Neural cell (in vitro differentiated cells): ENCODE results near the gene MYO18A. TPM values are rescaled to one million over a fixed set of nuclear protein-coding genes. Genes with fewer than 3 reads are reported as not detected.

Experiments
- H2AFZ ChIP-seq: fragments of 200-600, 300-800 bp; sonication (generic), shearing (Covaris generic); 2 replicates; pipeline ENCODE4 v1.6.0; 2014; ENCODE audit warnings: low read depth, mild to moderate bottlenecking, antibody characterized with exemption, low read length, moderate library complexity
- H3F3A ChIP-seq: fragments of 200-600 bp; shearing (Covaris generic); 2 replicates; pipeline ENCODE4 v1.6.1; 2016; ENCODE audit warnings: mild to moderate bottlenecking, moderate library complexity, mixed read lengths, antibody characterized with exemption, low read length; ENCODE audit not compliant: insufficient read depth, poor library complexity, severe bottlenecking
- H3K27ac ChIP-seq: fragments of 200-600, 300-800 bp; sonication (generic), shearing (Covaris generic); 2 replicates; pipeline ENCODE4 v1.5.1; 2014; ENCODE audit warnings: mild to moderate bottlenecking, low read length, moderate library complexity
- H3K27me3 ChIP-seq: fragments of 300-800, 200-600 bp; sonication (generic), shearing (Covaris generic); 2 replicates; pipeline ENCODE4 v1.6.0; 2014; ENCODE audit warnings: mild to moderate bottlenecking, low read depth, low read length, moderate library complexity; ENCODE audit not compliant: insufficient read depth
- H3K36me3 ChIP-seq: fragments of 300-800, 200-600 bp; sonication (generic), shearing (Covaris generic); 2 replicates; pipeline ENCODE4 v1.5.1; 2014; ENCODE audit warnings: mild to moderate bottlenecking, antibody characterized with exemption, low read length, moderate library complexity; ENCODE audit not compliant: insufficient read depth
- H3K4me2 ChIP-seq: fragments of 300-800, 200-600 bp; sonication (generic), shearing (Covaris generic); 2 replicates; pipeline ENCODE4 v1.6.0; 2014; ENCODE audit warnings: mild to moderate bottlenecking, low read length
- H3K4me3 ChIP-seq: fragments of 300-800, 200-600 bp; sonication (generic), shearing (Covaris generic); 2 replicates; pipeline ENCODE4 v1.5.1; 2014; ENCODE audit warnings: mild to moderate bottlenecking, low read length, moderate library complexity
- H3K79me2 ChIP-seq: fragments of 200-600 bp; shearing (Covaris generic); replicated peaks from 2 replicates; pipeline ENCODE4 v1.6.0; 2014; ENCODE audit warnings: mild to moderate bottlenecking, low read length, moderate library complexity; ENCODE audit not compliant: insufficient read depth
- H3K9ac ChIP-seq: fragments of 300-800, 200-600 bp; sonication (generic), shearing (Covaris generic); 2 replicates; pipeline ENCODE4 v1.6.1; 2016; ENCODE audit warnings: mild to moderate bottlenecking, low read length, mixed read lengths
- H3K9me2 ChIP-seq: fragments of 200-600 bp; shearing (Covaris generic); 2 replicates; pipeline ENCODE4 v1.6.1; 2016; ENCODE audit warnings: mild to moderate bottlenecking, low read length, mixed read lengths; ENCODE audit not compliant: insufficient read depth
- H3K9me3 ChIP-seq: fragments of 200-600, 300-800 bp; sonication (generic), shearing (Covaris generic); 2 replicates; pipeline ENCODE4 v1.6.1; 2016; ENCODE audit warnings: mild to moderate bottlenecking, mixed run types, low read length, moderate library complexity, mixed read lengths
- H4K20me1 ChIP-seq: fragments of 200-600 bp; shearing (Covaris generic); 2 replicates; pipeline ENCODE4 v1.6.1; 2016; ENCODE audit warnings: mild to moderate bottlenecking, mixed run types; ENCODE audit not compliant: insufficient read depth
- CTCF ChIP-seq: fragments of 450-650 bp; IDR thresholded peaks from 2 replicates; pipeline ENCODE4 v1.5.1; 2014; ENCODE audit warnings: antibody characterized with exemption, mild to moderate bottlenecking, moderate library complexity; ENCODE audit not compliant: poor library complexity, severe bottlenecking
- EP300 ChIP-seq: fragments of 450-650 bp; conservative IDR thresholded peaks from 2 replicates; pipeline ENCODE4 v1.6.1; 2014; ENCODE audit warnings: antibody characterized with exemption, mild to moderate bottlenecking, moderate library complexity; ENCODE audit not compliant: poor library complexity, severe bottlenecking
- EZH2 ChIP-seq: fragments of 200-600, 300-800 bp; shearing (Covaris generic), sonication (generic); IDR thresholded peaks from 2 replicates; pipeline ENCODE4 v1.6.1; 2014; ENCODE audit warnings: antibody characterized with exemption, low read length, borderline replicate concordance, mild to moderate bottlenecking; ENCODE audit not compliant: insufficient read depth, poor library complexity, severe bottlenecking
- MXI1 ChIP-seq: fragments of 450-650 bp; conservative IDR thresholded peaks from 2 replicates; pipeline ENCODE4 v1.6.1; 2014; ENCODE audit warnings: antibody characterized with exemption, mild to moderate bottlenecking; ENCODE audit not compliant: poor library complexity, severe bottlenecking
- POLR2AphosphoS5 ChIP-seq: IDR thresholded peaks from 2 replicates; pipeline ENCODE4 v1.6.1; 2012
- RAD21 ChIP-seq: fragments of 450-650 bp; conservative IDR thresholded peaks from 2 replicates; pipeline ENCODE4 v1.6.1; 2014; ENCODE audit warnings: antibody characterized with exemption, mild to moderate bottlenecking, moderate library complexity
- REST ChIP-seq: IDR thresholded peaks from 2 replicates; pipeline ENCODE4 v1.6.1; 2012; ENCODE audit warnings: borderline replicate concordance
- SMC3 ChIP-seq: fragments of 450-650 bp; conservative IDR thresholded peaks from 2 replicates; pipeline ENCODE4 v1.6.1; 2014; ENCODE audit warnings: antibody characterized with exemption, mild to moderate bottlenecking, moderate library complexity; ENCODE audit not compliant: poor library complexity
- TAF1 ChIP-seq: IDR thresholded peaks from 2 replicates; pipeline ENCODE4 v1.6.1; 2012; ENCODE audit warnings: low read depth
- polyA plus RNA-seq: library from polyadenylated mRNA; depleted of rRNA; stranded (reverse); fragments of >200 nt; gene quantifications from 2 replicates; pipeline ENCODE4 v1.2.3, GENCODE V29; 2014

MYO18A gene
- polyA plus RNA-seq, 1 donor from 2014 or later, result 21.6 TPM

DNA sequence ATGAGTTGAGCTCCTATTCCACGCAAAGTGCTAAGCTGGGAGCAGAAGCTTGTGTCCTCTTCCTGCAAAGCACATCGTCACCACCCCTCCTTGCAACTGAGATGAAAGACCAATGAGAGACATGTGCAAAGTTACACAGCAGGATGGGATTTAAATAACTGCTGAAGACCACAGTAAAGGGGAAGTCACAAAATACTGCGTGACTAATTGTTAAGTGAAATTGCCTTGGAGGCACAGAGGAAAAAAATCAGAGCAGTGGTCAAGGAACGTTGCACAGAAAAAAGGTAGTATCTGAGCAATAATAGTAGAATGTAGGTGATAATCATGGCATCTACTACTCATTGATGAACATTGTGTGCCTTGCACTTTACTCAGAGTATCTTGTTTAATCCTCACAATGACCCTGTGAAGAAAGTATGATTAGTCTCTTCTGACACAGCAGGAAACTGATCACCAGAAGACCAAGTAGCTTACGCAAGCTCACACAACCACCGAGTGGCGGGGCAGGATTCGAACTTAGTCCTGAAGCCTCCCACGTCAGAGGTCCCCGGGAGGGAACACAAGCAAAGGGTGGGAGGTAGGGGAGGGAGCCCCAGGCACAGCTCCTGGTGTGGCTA is 15.4 kb upstream of the MYO18A start:
- no peaks in the 10 kb centered on the region for H3K79me2 ChIP-seq
- no peak overlapping the region for H3K4me3 ChIP-seq
- no peaks in the 10 kb centered on the region for H3K27me3 ChIP-seq
- no peaks in the 10 kb centered on the region for H4K20me1 ChIP-seq
- no peak overlapping the region for H3K4me2 ChIP-seq
- H3K9me2 ChIP-seq, result no peaks in the 10 kb centered on the region
- H3K36me3 ChIP-seq, result no peaks in the 10 kb centered on the region
- no peak overlapping the region for H3K9ac ChIP-seq
- no peaks in the 10 kb centered on the region for H3K9me3 ChIP-seq
- TF ChIP-seq EZH2 (no peak), EP300 (no peak)
- no peak overlapping the region for H3K27ac ChIP-seq
- no peak overlapping the region for H2AFZ ChIP-seq
- no peaks in the 10 kb centered on the region for H3F3A ChIP-seq

- Histone ChIP-seq H3K27me3 (no peaks in the 10 kb centered on the region), H2AFZ (no peak overlapping the region), H3F3A (no peaks in the 10 kb centered on the region), H3K9me3 (no peaks in the 10 kb centered on the region), H4K20me1 (no peaks in the 10 kb centered on the region), H3K4me2 (no peak overlapping the region), H3K9me2 (no peaks in the 10 kb centered on the region), H3K27ac (no peak overlapping the region), H3K4me3 (no peak overlapping the region), H3K79me2 (no peaks in the 10 kb centered on the region), H3K36me3 (no peaks in the 10 kb centered on the region), H3K9ac (no peak overlapping the region)
- no peak for TF ChIP-seq MXI1
- TF ChIP-seq TAF1, result no peak
- no peak for TF ChIP-seq RAD21
- no peak for TF ChIP-seq REST
- TF ChIP-seq CTCF, result no peak
- TF ChIP-seq EP300, result no peak
- no peak for TF ChIP-seq POLR2AphosphoS5
- TF ChIP-seq SMC3, result no peak
- no peak for TF ChIP-seq EZH2
Observed at GRCh38 chr17:29194669-29195068, 14.5 kb upstream of the MYO18A start.
